ENCODE data around the gene ZNF490. TPM values are rescaled to one million over a fixed set of nuclear protein-coding genes. Genes with fewer than 3 reads are reported as not detected.
A peak's percentile ranks its signal among the peaks of the same experiment; 100 is the strongest.

The ZNF490 gene
- total RNA-seq, 1 donor = 8.7 TPM

DNA sequence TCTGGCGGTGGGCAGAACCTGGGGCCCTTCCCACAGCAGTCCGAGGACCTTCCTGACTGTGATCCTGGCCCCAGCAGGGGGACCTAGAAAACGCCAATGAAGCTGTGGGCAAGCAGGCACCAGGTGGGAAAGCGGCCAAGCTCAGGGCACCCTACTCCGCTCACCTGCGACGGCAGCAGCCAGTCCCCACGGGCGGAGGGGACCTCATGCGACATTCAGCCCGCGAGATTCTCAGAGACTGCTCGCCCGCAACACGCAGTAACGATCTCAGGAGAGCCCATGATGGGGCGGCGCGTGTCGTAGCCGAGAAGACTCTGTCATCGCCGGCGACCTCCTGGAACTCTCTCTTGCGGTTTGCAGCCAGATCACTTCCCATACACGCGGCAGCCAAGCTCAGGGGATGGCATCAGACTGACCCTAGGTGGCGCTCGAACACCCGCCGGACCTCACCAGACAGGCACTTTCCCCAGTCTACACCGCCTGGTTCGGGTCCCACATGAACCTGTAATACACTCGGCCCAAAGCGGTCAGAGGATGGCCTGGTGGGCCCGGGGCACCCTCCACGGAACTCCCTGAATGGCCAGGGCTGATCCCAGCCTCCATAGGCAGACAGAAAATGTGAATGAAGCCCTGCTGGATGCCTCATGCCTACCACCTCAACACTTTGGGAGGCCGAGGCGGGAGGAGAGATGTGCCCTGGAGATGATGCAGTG lies 29.4 kb upstream of the ZNF490 start:
- TF ChIP-seq, protein P1, sequence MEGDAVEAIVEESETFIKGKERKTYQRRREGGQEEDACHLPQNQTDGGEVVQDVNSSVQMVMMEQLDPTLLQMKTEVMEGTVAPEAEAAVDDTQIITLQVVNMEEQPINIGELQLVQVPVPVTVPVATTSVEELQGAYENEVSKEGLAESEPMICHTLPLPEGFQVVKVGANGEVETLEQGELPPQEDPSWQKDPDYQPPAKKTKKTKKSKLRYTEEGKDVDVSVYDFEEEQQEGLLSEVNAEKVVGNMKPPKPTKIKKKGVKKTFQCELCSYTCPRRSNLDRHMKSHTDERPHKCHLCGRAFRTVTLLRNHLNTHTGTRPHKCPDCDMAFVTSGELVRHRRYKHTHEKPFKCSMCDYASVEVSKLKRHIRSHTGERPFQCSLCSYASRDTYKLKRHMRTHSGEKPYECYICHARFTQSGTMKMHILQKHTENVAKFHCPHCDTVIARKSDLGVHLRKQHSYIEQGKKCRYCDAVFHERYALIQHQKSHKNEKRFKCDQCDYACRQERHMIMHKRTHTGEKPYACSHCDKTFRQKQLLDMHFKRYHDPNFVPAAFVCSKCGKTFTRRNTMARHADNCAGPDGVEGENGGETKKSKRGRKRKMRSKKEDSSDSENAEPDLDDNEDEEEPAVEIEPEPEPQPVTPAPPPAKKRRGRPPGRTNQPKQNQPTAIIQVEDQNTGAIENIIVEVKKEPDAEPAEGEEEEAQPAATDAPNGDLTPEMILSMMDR (IDR thresholded peaks at IDR 0.05; ENCODE audit: insufficient read depth, low read length) = peak; percentile 78
- peak overlapping the region; percentile 35 for H3K4me3 ChIP-seq (ENCODE audit: low read depth, low read length)
- peak; percentile 69 for DNase-seq (ENCODE audit: low read depth)

DNA sequence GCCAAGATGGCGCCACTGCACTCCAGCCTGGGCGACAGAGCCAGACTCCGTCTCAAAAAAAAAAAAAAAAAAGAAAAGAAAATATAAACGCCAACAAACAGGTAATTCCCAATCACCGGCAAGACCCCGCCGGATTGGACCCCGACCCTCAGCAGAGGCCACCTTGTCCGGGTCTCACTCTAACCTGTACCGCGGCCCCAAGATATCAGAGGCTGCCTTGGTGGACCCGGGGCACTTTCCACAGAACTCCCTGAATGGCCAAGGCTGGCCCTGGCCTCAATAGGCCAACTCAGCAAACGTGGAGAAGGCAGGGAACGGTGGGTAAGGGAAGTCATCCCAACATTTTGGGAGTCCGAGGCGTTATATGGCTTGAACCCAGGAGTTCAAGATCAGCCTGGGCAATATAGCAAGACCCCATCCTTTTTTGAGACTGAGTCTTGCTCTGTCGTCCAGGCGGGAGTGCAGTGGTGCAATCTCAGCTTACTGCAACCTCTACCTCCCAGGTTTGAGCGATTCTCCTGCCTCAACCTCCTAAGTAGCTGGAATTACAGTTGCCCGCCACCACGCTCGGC lies 28.1 kb upstream of the ZNF490 start:
- H3K4me3 ChIP-seq (ENCODE audit: low read depth, low read length) = no peak overlapping the region
- TF ChIP-seq, protein P1 (IDR thresholded peaks at IDR 0.05; ENCODE audit: insufficient read depth, low read length) = no peak

DNA sequence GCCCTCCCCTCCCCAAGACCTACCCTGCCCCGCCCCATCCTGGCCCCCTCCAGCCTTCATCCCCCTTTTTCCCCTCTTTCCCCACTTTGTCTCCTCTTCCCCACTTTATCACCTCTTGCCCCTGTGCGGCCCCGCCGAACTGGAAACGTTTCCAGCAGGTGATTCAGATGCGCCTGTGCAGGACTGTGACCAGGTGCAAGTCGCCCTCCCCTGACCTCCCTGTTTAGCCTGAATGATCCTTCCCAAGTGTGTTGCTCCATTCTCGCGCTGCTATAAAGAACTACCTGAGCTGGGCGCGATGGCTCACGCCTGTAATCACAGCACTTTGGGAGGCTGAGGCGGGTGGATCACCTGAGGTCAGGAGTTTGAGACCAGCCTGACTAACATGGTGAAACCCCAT lies 26.0 kb upstream of the ZNF490 start:
- TF ChIP-seq, protein P1 (IDR thresholded peaks at IDR 0.05; ENCODE audit: insufficient read depth, low read length) = no peak

More for the DNA sequence above, 28.1 kb upstream of the ZNF490 start:
- no peak for DNase-seq (ENCODE audit: low read depth)

DNA sequence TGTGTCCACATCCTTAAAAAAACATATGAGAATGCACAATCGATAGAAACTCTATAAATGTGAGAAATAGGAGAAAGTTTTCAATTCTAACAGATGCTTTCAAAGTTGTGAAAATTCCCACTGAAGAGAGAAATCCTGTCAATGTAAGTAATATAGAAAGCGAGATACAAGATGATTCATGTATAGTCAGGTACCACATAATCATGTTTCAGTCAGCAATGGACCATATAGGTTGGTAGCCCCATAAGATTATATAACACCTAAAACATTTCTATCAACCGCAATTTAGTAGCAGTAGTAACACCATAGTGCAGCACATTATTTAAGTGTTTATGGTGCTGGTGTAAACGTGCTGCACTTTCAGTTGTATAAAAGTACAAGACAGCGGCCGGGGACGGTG lies 18.6 kb upstream of the ZNF490 start:
- no peak overlapping the region for H3K4me3 ChIP-seq (ENCODE audit: low read depth, low read length)
- TF ChIP-seq, protein P1 (IDR thresholded peaks at IDR 0.05; ENCODE audit: insufficient read depth, low read length) = no peak
- DNase-seq (ENCODE audit: low read depth) = no peak

More for the DNA sequence above, 26.0 kb upstream of the ZNF490 start:
- H3K4me3 ChIP-seq (ENCODE audit: low read depth, low read length) = no peak overlapping the region
- DNase-seq (ENCODE audit: low read depth) = no peak

DNA sequence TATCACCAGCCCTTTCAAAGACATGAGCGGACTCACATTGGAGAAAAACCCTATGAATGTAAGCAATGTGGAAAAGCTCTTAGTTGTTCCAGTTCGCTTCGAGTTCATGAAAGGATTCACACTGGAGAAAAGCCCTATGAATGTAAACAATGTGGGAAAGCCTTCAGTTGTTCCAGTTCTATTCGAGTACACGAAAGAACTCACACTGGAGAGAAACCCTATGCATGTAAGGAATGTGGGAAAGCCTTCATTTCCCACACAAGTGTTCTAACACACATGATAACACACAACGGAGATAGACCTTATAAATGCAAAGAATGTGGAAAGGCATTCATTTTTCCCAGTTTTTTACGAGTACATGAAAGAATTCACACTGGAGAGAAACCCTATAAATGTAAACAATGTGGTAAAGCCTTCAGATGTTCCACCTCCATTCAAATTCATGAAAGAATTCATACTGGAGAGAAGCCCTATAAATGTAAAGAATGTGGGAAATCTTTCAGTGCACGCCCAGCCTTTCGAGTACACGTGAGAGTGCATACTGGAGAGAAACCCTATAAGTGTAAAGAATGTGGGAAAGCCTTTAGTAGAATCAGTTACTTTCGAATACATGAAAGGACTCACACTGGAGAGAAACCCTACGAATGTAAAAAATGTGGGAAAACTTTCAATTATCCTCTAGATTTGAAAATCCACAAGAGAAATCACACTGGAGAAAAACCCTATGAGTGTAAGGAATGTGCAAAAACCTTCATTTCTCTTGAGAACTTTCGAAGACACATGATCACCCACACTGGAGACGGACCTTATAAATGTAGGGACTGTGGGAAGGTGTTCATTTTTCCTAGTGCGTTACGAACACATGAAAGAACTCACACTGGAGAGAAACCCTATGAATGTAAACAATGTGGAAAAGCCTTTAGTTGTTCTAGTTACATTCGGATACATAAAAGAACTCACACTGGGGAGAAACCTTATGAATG lies 17.7 kb upstream of the ZNF490 start:
- TF ChIP-seq, protein P1 (IDR thresholded peaks at IDR 0.05; ENCODE audit: insufficient read depth, low read length) = no peak
- H3K4me3 ChIP-seq (ENCODE audit: low read depth, low read length) = no peak overlapping the region
- DNase-seq (ENCODE audit: low read depth) = no peak

DNA sequence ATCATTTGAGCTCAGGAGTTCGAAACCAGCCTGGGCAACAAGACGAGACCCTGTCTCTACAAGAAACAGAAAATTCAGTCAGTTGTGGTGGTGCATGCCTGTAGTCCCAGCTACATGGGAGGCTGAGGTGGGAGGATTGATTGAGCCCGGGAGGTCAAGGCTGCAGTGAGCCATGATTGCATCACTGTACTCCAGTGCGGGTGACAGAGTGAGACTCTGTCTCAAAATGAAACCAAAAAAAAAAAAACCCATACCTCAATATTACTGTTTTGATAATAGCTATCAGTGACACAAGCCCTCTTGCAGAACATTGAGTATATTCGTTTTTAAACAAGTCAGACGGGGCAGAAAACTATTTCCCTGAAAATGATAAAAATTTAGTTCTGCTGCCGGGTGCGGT lies 16.3 kb upstream of the ZNF490 start:
- no peak overlapping the region for H3K4me3 ChIP-seq (ENCODE audit: low read depth, low read length)
- no peak for DNase-seq (ENCODE audit: low read depth)
- TF ChIP-seq, protein P1 (IDR thresholded peaks at IDR 0.05; ENCODE audit: insufficient read depth, low read length) = no peak
